GM12878 (cell line): ENCODE data around the gene NMRK1. TPM values are rescaled to one million over a fixed set of nuclear protein-coding genes. Genes with fewer than 3 reads are reported as not detected.

Source experiments
- ATAC-seq: fragments of 200-7000 bp; cut with Tn5 transposase; 3 replicates; pipeline ENCODE4 v1.9.1; 2020; ENCODE audit warnings: mild to moderate bottlenecking, moderate library complexity
- BruUV-seq: library from RNA; stranded (reverse); fragments of 400-500 nt; replicated peaks from 2 replicates; lab custom pipeline; 2021; lab: Mats Ljungman, UMichigan
- CTCF ChIA-PET: fragments of 300-600 bp; sonication (Branson Sonifier 250); formaldehyde crosslinking; extraction: SDS; loops from one replicate; lab custom pipeline; 2021; ENCODE audit warnings: inconsistent platforms; lab: Yijun Ruan, JAX
- POLR2A ChIA-PET: fragments of 350-600 bp; formaldehyde crosslinking; extraction: SDS; loops from one replicate; lab custom pipeline; 2021; ENCODE audit warnings: inconsistent platforms; lab: Charles Lee
- RAD21 ChIA-PET: fragments of 300-600 bp; sonication (Branson Sonifier 250); formaldehyde crosslinking; loops from one replicate; lab custom pipeline; 2023; ENCODE audit warnings: antibody characterized with exemption; ENCODE audit not compliant: unreplicated experiment; lab: Charles Lee
- SMC1A ChIA-PET: fragments of 300-600 bp; sonication (Branson Sonifier 250); formaldehyde crosslinking; loops from one replicate; lab custom pipeline; 2023; ENCODE audit not compliant: unreplicated experiment, uncharacterized antibody; lab: Charles Lee
- DNase-seq: peaks from one replicate; pipeline ENCODE4 v3.0.0-alpha.2; 2011; ENCODE audit warnings: low read depth, low spot score
- FAIRE-seq: peaks from 3 replicates; lab custom pipeline; 2011; peaks lifted over from hg19 to GRCh38; lab: Jason Lieb, UNC
- H2AFZ ChIP-seq: 2 replicates; pipeline ENCODE4 v1.6.0; 2011; ENCODE audit warnings: low read depth, low read length, control low read depth; ENCODE audit not compliant: control insufficient read depth
- H3K27ac ChIP-seq: 2 replicates; pipeline ENCODE4 v1.5.1; 2011; ENCODE audit warnings: control low read depth; ENCODE audit not compliant: control insufficient read depth, insufficient read depth
- H3K27me3 ChIP-seq, 2 experiments: replicated peaks in 1 of 2; 2 replicates each; pipeline versions ENCODE4 v1.6.0 to v1.6.1; 2011; ENCODE audit warnings: low read length in 1 of 2; ENCODE audit not compliant: control insufficient read depth in 2 of 2, insufficient read depth in 2 of 2
- H3K36me3 ChIP-seq, 2 experiments: 2 replicates each; pipeline ENCODE4 v1.5.1; 2011; ENCODE audit warnings: low read length in 1 of 2; ENCODE audit not compliant: control insufficient read depth in 2 of 2, insufficient read depth in 2 of 2
- H3K4me1 ChIP-seq: 2 replicates; pipeline ENCODE4 v1.6.1; 2011; ENCODE audit warnings: mild to moderate bottlenecking, low read length, moderate library complexity, mixed read lengths; ENCODE audit not compliant: control insufficient read depth, insufficient read depth
- H3K4me2 ChIP-seq: 2 replicates; pipeline ENCODE4 v1.6.0; 2011; ENCODE audit warnings: control low read depth; ENCODE audit not compliant: control insufficient read depth, insufficient read depth
- H3K4me3 ChIP-seq: fragments of 200-600 bp; sonication (generic); 2 replicates; pipeline ENCODE4 v1.5.1; 2016
- H3K79me2 ChIP-seq: 2 replicates; pipeline ENCODE4 v1.6.0; 2011; ENCODE audit warnings: low read length; ENCODE audit not compliant: control insufficient read depth, insufficient read depth
- H3K9ac ChIP-seq: 2 replicates; pipeline ENCODE4 v1.8.0; 2011; ENCODE audit warnings: low read length, control low read depth, mixed read lengths; ENCODE audit not compliant: control insufficient read depth, insufficient read depth
- H3K9me3 ChIP-seq: replicated peaks from 3 replicates; pipeline ENCODE4 v1.5.1; 2011; ENCODE audit warnings: mild to moderate bottlenecking, low read length; ENCODE audit not compliant: control insufficient read depth, insufficient read depth
- H4K20me1 ChIP-seq: 2 replicates; pipeline ENCODE4 v1.6.0; 2011; ENCODE audit not compliant: control insufficient read depth, insufficient read depth
- ATF2 ChIP-seq: IDR thresholded peaks from 2 replicates; pipeline ENCODE4 v1.6.1; 2012; ENCODE audit warnings: low read length, inconsistent platforms
- ETV6 ChIP-seq, 2 experiments: fragments of 450-650 bp in 1 of 2; IDR thresholded peaks in 1 of 2; conservative IDR thresholded peaks in 1 of 2; 2 replicates each; pipeline ENCODE4 v1.6.1; 2014; ENCODE audit warnings: antibody characterized with exemption in 1 of 2, borderline replicate concordance in 1 of 2, low read depth in 1 of 2, mild to moderate bottlenecking in 1 of 2, moderate library complexity in 1 of 2
- EZH2 ChIP-seq: IDR thresholded peaks from 2 replicates; pipeline ENCODE4 v1.6.1; 2012; ENCODE audit warnings: low read depth, mild to moderate bottlenecking, control low read depth, inconsistent platforms, low read length, borderline replicate concordance; ENCODE audit not compliant: control insufficient read depth
- KLF5 ChIP-seq: fragments of 450-650 bp; IDR thresholded peaks from 2 replicates; pipeline ENCODE4 v1.6.1; 2014; ENCODE audit warnings: mild to moderate bottlenecking; ENCODE audit not compliant: partially characterized antibody
- MLLT1 ChIP-seq: fragments of 450-650 bp; IDR thresholded peaks from 2 replicates; pipeline ENCODE4 v1.6.1; 2016; ENCODE audit warnings: mild to moderate bottlenecking
- MTA3 ChIP-seq: IDR thresholded peaks from 2 replicates; pipeline ENCODE4 v1.6.1; 2012; ENCODE audit warnings: low read length, inconsistent platforms, borderline replicate concordance
- MYB ChIP-seq: fragments of 150-350 bp; IDR thresholded peaks from 2 replicates; pipeline ENCODE4 v1.6.1; 2014; ENCODE audit warnings: mild to moderate bottlenecking, low read depth, low read length, borderline replicate concordance
- NR2C2 ChIP-seq: IDR thresholded peaks from 2 replicates; pipeline ENCODE4 v1.6.1; 2011; ENCODE audit warnings: borderline replicate concordance, low read depth; ENCODE audit not compliant: control insufficient read depth, insufficient read length
- PAX5 ChIP-seq: IDR thresholded peaks from 2 replicates; pipeline ENCODE4 v1.6.1; 2011; ENCODE audit warnings: low read depth, low read length, borderline replicate concordance
- POLR2A ChIP-seq: IDR thresholded peaks from 2 replicates; pipeline ENCODE4 v1.6.1; 2011; ENCODE audit warnings: low read depth, mild to moderate bottlenecking, low read length
- RCOR1 ChIP-seq: conservative IDR thresholded peaks from 2 replicates; pipeline ENCODE4 v1.6.1; 2012; ENCODE audit warnings: low read depth, low read length, improper control_type of control experiment
- ZNF384 ChIP-seq: IDR thresholded peaks from 2 replicates; pipeline ENCODE4 v1.6.1; 2012; ENCODE audit warnings: low read depth, mild to moderate bottlenecking, low read length, improper control_type of control experiment, borderline replicate concordance
- WGBS: methylation state at CpG from one replicate; pipeline ENCODE4 v1.1.6; 2016; ENCODE audit warnings: low lambda C conversion rate; ENCODE audit not compliant: insufficient replicate concordance, insufficient coverage; ENCODE audit errors: missing lambda C conversion rate; 5-methylcytosine and 5-hydroxymethylcytosine counted together
- in situ Hi-C: fragments of 300-500 bp; cut with MboI; formaldehyde crosslinking; loops from 9 replicates; pipeline ENCODE4 v1.14.3; 2018; ENCODE audit warnings: mixed read lengths
- intact Hi-C: fragments of 100-400 bp; cut with micrococcal nuclease; formaldehyde crosslinking; loops from one replicate; pipeline ENCODE4 v1.14.2; 2022; ENCODE audit not compliant: unreplicated experiment
- polyA plus RNA-seq, 11 experiments: library from polyadenylated mRNA; depleted of rRNA in 4 of 11; unstranded in 6 of 11; stranded (reverse) in 5 of 11; fragments of >200 nt; fragmentation: Nextera tagmentation in 4 of 11; fragmentation: Illumina TruSeq in 1 of 11; extraction: Ambion mirVana in 4 of 11; extraction: Trizol in 1 of 11; gene quantifications; 1 replicate in 1 of 11; 2 replicates in 10 of 11; pipeline versions ENCODE4 v1.2.1 to v1.2.3, GENCODE V29; 2011 to 2016; ENCODE audit warnings: inconsistent platforms in 2 of 11, missing spikeins in 2 of 11, low read depth in 1 of 11
- total RNA-seq, 4 experiments: library from RNA; depleted of rRNA in 3 of 4; stranded (reverse); fragments of >200 nt in 3 of 4; fragmentation: Illumina TruSeq in 1 of 4; extraction: Trizol in 1 of 4; gene quantifications; 2 replicates each; pipeline versions ENCODE4 v1.2.1 to v1.2.3, GENCODE V29; 2013 to 2021

NMRK1 gene
- total and polyA plus RNA-seq, 10 of the 15 experiments (the other 5 are each of a cell fraction or from before 2014, with no cell fraction given): 8.4 to 17.2 (median 12.1) TPM

DNA sequence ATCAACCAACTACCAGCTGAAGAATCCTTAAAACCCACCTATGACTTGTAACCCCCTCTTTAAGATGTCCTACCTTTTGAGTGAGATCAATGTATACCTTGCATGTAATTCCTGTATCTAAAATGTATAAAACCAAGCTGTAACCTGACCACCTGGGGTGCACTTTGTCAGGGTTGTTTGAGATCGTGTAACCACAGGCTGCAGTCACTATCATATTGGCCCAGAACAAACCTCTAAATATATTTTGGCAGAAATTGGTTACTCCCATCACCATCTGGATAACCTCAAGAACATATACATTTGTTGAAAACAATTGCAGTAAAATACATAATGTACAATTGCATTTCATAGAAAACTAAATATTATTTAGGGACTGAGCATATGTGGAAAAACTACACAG is 68.3 kb downstream of the NMRK1 start:
- SMC1A ChIA-PET: no interaction called here
- POLR2A ChIA-PET: interaction anchor here (0.9 kb wide), 1 partner anchor 66 kb away, joined by 3 read pairs; no protein-coding TSS in a partner anchor

DNA sequence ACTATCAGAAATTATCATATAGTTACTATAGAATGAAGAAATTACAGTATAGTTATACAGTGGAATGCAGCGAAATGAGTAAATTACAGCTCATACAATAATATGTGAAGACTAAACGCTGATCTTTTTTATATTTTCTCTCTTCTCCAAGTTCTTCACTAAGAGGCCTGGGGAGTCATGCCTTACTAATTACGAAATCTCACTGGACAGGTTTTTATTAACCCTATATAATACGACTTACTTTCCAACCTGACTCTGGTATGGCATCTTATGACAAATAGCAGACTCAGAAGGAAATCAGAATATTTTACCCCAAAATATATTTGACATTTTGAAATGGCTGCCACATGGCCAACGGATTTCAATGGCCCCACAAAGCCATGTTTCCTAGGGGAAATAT is 68.9 kb downstream of the NMRK1 start:
- intact Hi-C loops: no loop called here
- WGBS: 97% methylated on average over 5 of the region's 5 CpGs
- Histone ChIP-seq H3K4me3 (no peak overlapping the region), H3K9me3 (no peaks in the 10 kb centered on the region), H3K27me3 (no peaks in the 10 kb centered on the region), H3K79me2 (peaks cover 21% of the 10 kb centered on the region), H3K4me1 (no peaks in the 10 kb centered on the region), H4K20me1 (no peaks in the 10 kb centered on the region), H3K4me2 (no peak overlapping the region), H3K27ac (no peak overlapping the region), H3K36me3 (peaks cover 0 to 3% of the 10 kb centered on the region in 2 experiments; a peak in 1 of 4 replicates), H3K9ac (no peak overlapping the region), H2AFZ (no peak overlapping the region)
- SMC1A ChIA-PET: no interaction called here
- FAIRE-seq (no peak), ATAC-seq (no peak), DNase-seq (no peak)
- POLR2A ChIA-PET: interaction anchor here (0.7 kb wide), 1 partner anchor 9 kb away, joined by 3 read pairs; the partner anchor contains the start of gene CARNMT1
- CTCF ChIA-PET: interaction anchor here (1.5 kb wide), 1 partner anchor 58 kb away, joined by 4 read pairs; no protein-coding TSS in a partner anchor
- RAD21 ChIA-PET: no interaction called here
- no TSS peak for BruUV-seq
- in situ Hi-C loops: no loop called here
- TF ChIP-seq ZNF384: no peak
- TF ChIP-seq MTA3: no peak
- no peak for TF ChIP-seq ATF2
- no peak for TF ChIP-seq PAX5
- TF ChIP-seq MLLT1: no peak
- no peak for TF ChIP-seq EZH2
- TF ChIP-seq MYB: no peak
- TF ChIP-seq POLR2A: no peak
- no peak for TF ChIP-seq RCOR1
- no peak for TF ChIP-seq NR2C2

More for the DNA sequence above, 68.3 kb downstream of the NMRK1 start:
- no peaks in the 10 kb centered on the region for H3K36me3 ChIP-seq
- no peak for DNase-seq
- no peaks in the 10 kb centered on the region for H3K9me3 ChIP-seq
- 95% methylated on average over 1 of the region's 1 CpG for WGBS
- no peak for FAIRE-seq
- H3K4me3 ChIP-seq: no peak overlapping the region
- no peaks in the 10 kb centered on the region for H3K27me3 ChIP-seq
- ATAC-seq: no peak
- no peak overlapping the region for H3K27ac ChIP-seq
- H3K9ac ChIP-seq: no peak overlapping the region
- CTCF ChIA-PET: interaction anchor here (1.7 kb wide), 1 partner anchor 17 kb away, joined by 5 read pairs; no protein-coding TSS in a partner anchor
- RAD21 ChIA-PET: no interaction called here
- intact Hi-C loops (no loop called here), in situ Hi-C loops (no loop called here)
- peaks cover 23% of the 10 kb centered on the region for H3K79me2 ChIP-seq
- H4K20me1 ChIP-seq: no peaks in the 10 kb centered on the region
- H3K4me1 ChIP-seq: no peaks in the 10 kb centered on the region
- H2AFZ ChIP-seq: no peak overlapping the region
- no TSS peak for BruUV-seq
- TF ChIP-seq KLF5 (no peak), ETV6 (conservative IDR thresholded peaks at IDR 0.05 in 1 of 2, IDR thresholded peaks at IDR 0.05 in 1 of 2; ENCODE audit: borderline replicate concordance in 1 of 2, low read depth in 1 of 2) (no peak)
- no peak overlapping the region for H3K4me2 ChIP-seq
